Smooth muscle cell (in vitro differentiated cells): Measurements from ENCODE around the gene MAPK12. TPM values are rescaled to one million over a fixed set of nuclear protein-coding genes. Genes with fewer than 3 reads are reported as not detected.
A peak's percentile ranks its signal among the peaks of the same experiment; 100 is the strongest.

Experiments
- DNase-seq: peaks from one replicate; lab custom pipeline; 2025; ENCODE audit not compliant: unreplicated experiment; lab: John Stamatoyannopoulos, UW
- H2AFZ ChIP-seq: fragments of 200-600 bp; sonication (generic); 2 replicates; pipeline ENCODE4 v1.6.0; 2016; ENCODE audit warnings: antibody characterized with exemption, low read depth, mild to moderate bottlenecking
- H3F3A ChIP-seq: fragments of 200-600 bp; sonication (generic); 2 replicates; pipeline ENCODE4 v1.6.0; 2017; ENCODE audit warnings: antibody characterized with exemption, low read depth
- H3K27ac ChIP-seq: fragments of 200-600 bp; sonication (generic); 2 replicates; pipeline ENCODE4 v1.5.1; 2016; ENCODE audit warnings: low read depth, mild to moderate bottlenecking
- H3K27me3 ChIP-seq: fragments of 200-600 bp; sonication (generic); 2 replicates; pipeline ENCODE4 v1.6.1; 2016; ENCODE audit warnings: low read depth, mild to moderate bottlenecking
- H3K36me3 ChIP-seq: fragments of 200-600 bp; sonication (generic); 2 replicates; pipeline ENCODE4 v1.5.1; 2016; ENCODE audit warnings: low read depth
- H3K4me1 ChIP-seq: fragments of 200-600 bp; sonication (generic); 2 replicates; pipeline ENCODE4 v1.5.1; 2016; ENCODE audit warnings: low read depth
- H3K4me2 ChIP-seq: fragments of 200-600 bp; sonication (generic); 2 replicates; pipeline ENCODE4 v1.6.0; 2016; ENCODE audit warnings: mild to moderate bottlenecking
- H3K4me3 ChIP-seq: fragments of 200-600 bp; sonication (generic); 2 replicates; pipeline ENCODE4 v1.5.1; 2016; ENCODE audit warnings: mild to moderate bottlenecking
- H3K79me2 ChIP-seq: fragments of 200-600 bp; sonication (generic); 2 replicates; pipeline ENCODE4 v1.6.0; 2016; ENCODE audit warnings: low read depth, mild to moderate bottlenecking
- H3K9ac ChIP-seq: fragments of 200-600 bp; sonication (generic); 2 replicates; pipeline ENCODE4 v1.6.0; 2016; ENCODE audit warnings: low read depth
- H3K9me3 ChIP-seq: fragments of 200-600 bp; sonication (generic); replicated peaks from 2 replicates; pipeline ENCODE4 v1.5.1; 2016; ENCODE audit warnings: low read depth
- H4K20me1 ChIP-seq: fragments of 200-600 bp; sonication (generic); 2 replicates; pipeline ENCODE4 v1.6.0; 2016; ENCODE audit warnings: low read depth
- WGBS: methylation state at CpG from one replicate; pipeline ENCODE4 v1.1.7; 2016; ENCODE audit warnings: low lambda C conversion rate; 5-methylcytosine and 5-hydroxymethylcytosine counted together
- polyA plus RNA-seq: library from polyadenylated mRNA; unstranded; fragments of >200 nt; fragmentation: Nextera tagmentation; extraction: Ambion mirVana; gene quantifications from 2 replicates; pipeline ENCODE4 v1.2.1, GENCODE V29; 2016
- total RNA-seq: library from RNA; depleted of rRNA; stranded (reverse); fragments of >200 nt; gene quantifications from 2 replicates; pipeline ENCODE4 v1.2.3, GENCODE V29; 2014
- TF ChIP-seq, protein P1 (sequence below): fragments of 200-600 bp; sonication (generic); IDR thresholded peaks from 2 replicates; pipeline ENCODE4 v1.5.1; 2017; ENCODE audit warnings: borderline replicate concordance, mild to moderate bottlenecking, antibody characterized with exemption; ENCODE audit not compliant: insufficient read depth, poor library complexity, severe bottlenecking

Gene MAPK12
- total and polyA plus RNA-seq, 2 experiments from 2014 or later = 14.9 to 26.2 TPM

DNA sequence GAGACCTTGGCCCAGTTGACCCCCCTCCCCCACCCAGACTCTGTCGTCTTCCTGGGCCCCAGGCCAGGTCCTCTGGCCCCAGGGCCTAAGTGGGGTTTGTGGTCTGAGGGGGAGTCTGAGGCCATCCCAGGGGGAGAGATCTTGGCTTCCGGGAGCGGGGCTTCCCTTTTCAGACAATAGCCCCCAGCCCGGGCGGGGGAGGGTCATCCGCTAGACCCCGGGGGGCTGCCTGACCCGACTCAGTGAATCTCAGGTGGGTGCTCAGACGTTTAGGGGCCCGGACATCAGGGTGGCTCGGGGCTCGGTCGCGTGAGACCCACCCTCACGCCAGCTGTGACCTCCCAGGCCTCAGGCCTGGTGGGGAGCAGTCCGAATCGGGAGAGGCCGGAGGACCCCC is 8.1 kb upstream of the MAPK12 start:
- Histone ChIP-seq H3K9ac (no peak overlapping the region), H3K4me3 (peak overlapping the region; percentile 60), H2AFZ (no peak overlapping the region), H4K20me1 (peaks cover 42% of the 10 kb centered on the region), H3K4me2 (peak overlapping the region; percentile 88), H3F3A (peaks cover 11% of the 10 kb centered on the region), H3K27ac (no peak overlapping the region), H3K27me3 (peaks cover 26% of the 10 kb centered on the region), H3K36me3 (no peaks in the 10 kb centered on the region), H3K79me2 (no peaks in the 10 kb centered on the region), H3K4me1 (peaks cover 23% of the 10 kb centered on the region), H3K9me3 (no peaks in the 10 kb centered on the region)
- 40% methylated on average over 17 of the region's 18 CpGs for WGBS
- TF ChIP-seq, protein P1, sequence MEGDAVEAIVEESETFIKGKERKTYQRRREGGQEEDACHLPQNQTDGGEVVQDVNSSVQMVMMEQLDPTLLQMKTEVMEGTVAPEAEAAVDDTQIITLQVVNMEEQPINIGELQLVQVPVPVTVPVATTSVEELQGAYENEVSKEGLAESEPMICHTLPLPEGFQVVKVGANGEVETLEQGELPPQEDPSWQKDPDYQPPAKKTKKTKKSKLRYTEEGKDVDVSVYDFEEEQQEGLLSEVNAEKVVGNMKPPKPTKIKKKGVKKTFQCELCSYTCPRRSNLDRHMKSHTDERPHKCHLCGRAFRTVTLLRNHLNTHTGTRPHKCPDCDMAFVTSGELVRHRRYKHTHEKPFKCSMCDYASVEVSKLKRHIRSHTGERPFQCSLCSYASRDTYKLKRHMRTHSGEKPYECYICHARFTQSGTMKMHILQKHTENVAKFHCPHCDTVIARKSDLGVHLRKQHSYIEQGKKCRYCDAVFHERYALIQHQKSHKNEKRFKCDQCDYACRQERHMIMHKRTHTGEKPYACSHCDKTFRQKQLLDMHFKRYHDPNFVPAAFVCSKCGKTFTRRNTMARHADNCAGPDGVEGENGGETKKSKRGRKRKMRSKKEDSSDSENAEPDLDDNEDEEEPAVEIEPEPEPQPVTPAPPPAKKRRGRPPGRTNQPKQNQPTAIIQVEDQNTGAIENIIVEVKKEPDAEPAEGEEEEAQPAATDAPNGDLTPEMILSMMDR = no peak
- DNase-seq = no peak

DNA sequence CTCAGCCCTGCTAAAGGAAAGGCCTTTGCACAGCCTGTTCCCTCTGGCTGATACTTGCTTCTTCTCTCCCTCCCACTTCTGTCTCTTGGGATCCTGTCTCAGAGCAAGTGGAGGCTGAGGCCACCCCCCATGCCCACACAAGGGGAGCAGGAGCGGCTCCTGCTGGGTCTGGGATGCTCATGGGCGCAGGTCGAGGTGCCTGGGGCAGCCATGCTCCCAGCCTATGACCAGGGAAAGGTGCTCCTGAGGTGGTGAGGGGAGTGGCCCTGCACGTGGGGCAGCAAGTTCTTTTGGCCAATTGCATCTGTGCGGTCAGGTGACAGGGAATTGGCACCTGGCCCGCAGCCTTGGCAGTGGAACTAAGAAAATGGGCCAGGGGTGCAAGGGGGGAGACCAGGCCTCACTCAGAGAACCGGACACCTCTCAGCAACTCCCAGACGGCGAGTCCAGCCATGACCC is 7.2 kb upstream of the MAPK12 start:
- Histone ChIP-seq H3K4me3 (no peak overlapping the region), H3F3A (peaks cover 5% of the 10 kb centered on the region), H3K4me1 (peaks cover 23% of the 10 kb centered on the region), H3K9me3 (no peaks in the 10 kb centered on the region), H3K4me2 (no peak overlapping the region), H3K27ac (no peak overlapping the region), H3K27me3 (peaks cover 26% of the 10 kb centered on the region), H2AFZ (no peak overlapping the region), H4K20me1 (peaks cover 35% of the 10 kb centered on the region), H3K9ac (no peak overlapping the region), H3K36me3 (no peaks in the 10 kb centered on the region), H3K79me2 (no peaks in the 10 kb centered on the region)
- DNase-seq = no peak
- WGBS = 88% methylated on average over 9 of the region's 9 CpGs
- TF ChIP-seq, protein P1 = no peak

DNA sequence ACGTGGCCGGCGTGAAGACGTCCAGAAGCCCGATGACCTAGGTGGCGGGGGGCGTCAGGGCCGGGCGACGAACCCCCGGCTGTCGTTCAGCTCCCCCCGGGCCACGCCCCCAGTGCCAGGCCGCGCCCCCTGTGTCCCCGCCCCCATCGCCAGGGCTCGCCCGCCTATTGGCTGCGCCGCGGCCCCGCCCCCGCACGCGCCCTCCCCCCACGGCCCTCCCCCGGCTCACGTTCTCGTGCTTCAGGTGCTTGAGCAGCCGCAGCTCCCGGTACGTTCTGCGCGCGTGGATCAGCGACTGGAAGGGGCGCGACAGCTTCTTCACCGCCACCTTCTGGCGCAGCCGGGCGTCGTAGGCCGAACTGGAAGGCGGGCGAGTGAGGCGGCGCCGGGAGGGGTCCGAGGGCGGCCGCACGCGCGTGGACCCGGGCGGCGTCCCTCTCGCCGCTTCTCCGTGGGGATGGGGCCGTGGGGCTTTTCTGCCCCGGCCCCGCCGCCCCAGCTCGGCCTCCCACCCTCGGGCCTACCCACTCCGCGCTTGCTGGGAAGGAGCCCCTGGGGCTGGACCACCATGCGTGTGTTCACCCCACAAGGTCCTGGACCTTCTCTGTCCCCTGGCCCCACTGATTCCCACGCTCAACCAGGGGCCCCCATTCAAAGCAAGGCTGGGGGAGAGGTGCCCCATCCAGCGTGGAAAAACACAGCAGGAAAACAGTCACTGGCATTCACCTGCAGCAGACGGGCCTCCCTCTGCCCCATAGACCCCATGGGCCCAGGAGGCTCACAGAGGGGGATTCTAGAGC is 6.3 kb upstream of the MAPK12 start:
- Histone ChIP-seq H3K9ac (no peak overlapping the region), H3K79me2 (no peaks in the 10 kb centered on the region), H2AFZ (no peak overlapping the region), H3K27me3 (peaks cover 26% of the 10 kb centered on the region), H3K9me3 (no peaks in the 10 kb centered on the region), H4K20me1 (peaks cover 31% of the 10 kb centered on the region), H3K27ac (no peak overlapping the region), H3K4me1 (peaks cover 22% of the 10 kb centered on the region), H3K4me2 (peak overlapping the region; percentile 82), H3F3A (peaks cover 4% of the 10 kb centered on the region), H3K4me3 (peak overlapping the region; percentile 31), H3K36me3 (no peaks in the 10 kb centered on the region)
- DNase-seq = peak; percentile 36
- 15% methylated on average over 47 of the region's 75 CpGs for WGBS
- TF ChIP-seq, protein P1 = peak; percentile 20
